ENCODE results near the gene PTDSS2. TPM values are rescaled to one million over a fixed set of nuclear protein-coding genes. Genes with fewer than 3 reads are reported as not detected.

The PTDSS2 gene
- total and polyA plus RNA-seq, 9 of the 15 experiments (the other 6 are each of a cell fraction or from before 2014, with no cell fraction given), result 0.45 to 53.9 (median 17.2) TPM

GRCh38 chr11:539971-540481, 89.9 kb downstream of the PTDSS2 start:
- POLR2A ChIA-PET, result interaction anchor here (0.6 to 2.1 kb wide), 2 partner anchors 11 to 92 kb away, joined by 3 to 8 read pairs; no protein-coding TSS in a partner anchor
- CTCF ChIA-PET (ENCODE audit: low intra/inter-chr PET ratio), result no interaction called here
- Histone ChIP-seq H3K4me2 (ENCODE audit: insufficient read depth, low read length) (no peak overlapping the region), H3K4me3 (no peak overlapping the region), H3K9me3 (replicated peaks; ENCODE audit: control insufficient read depth, insufficient read depth, low read depth, low read length) (no peaks in the 10 kb centered on the region), H2AFZ (ENCODE audit: low read depth, low read length) (no peak overlapping the region), H3K4me1 (replicated peaks in 1 of 2; ENCODE audit: control insufficient read depth in 2 of 2, insufficient read depth in 2 of 2, low read length in 2 of 2) (peaks cover 17 to 65% of the 10 kb centered on the region in 2 experiments), H4K20me1 (replicated peaks; ENCODE audit: control insufficient read depth, insufficient read depth, low read length) (no peaks in the 10 kb centered on the region), H3K79me2 (ENCODE audit: control insufficient read depth, insufficient read depth, low read length) (no peaks in the 10 kb centered on the region; the same call in 2 of the 3 replicates), H3K27me3 (ENCODE audit: control insufficient read depth in 2 of 2, insufficient read depth in 2 of 2, low read length in 2 of 2) (no peaks in the 10 kb centered on the region), H3K9ac (ENCODE audit: insufficient read depth in 1 of 2, low read depth in 2 of 2, low read length in 2 of 2) (peak overlapping the region in 1 of 2 experiments; percentile 79; a peak in 2 of 4 replicates), H3K27ac (ENCODE audit: extremely low read depth, low read depth, low read length) (no peak overlapping the region), H3K9me1 (ENCODE audit: control insufficient read depth, insufficient read depth, low read length) (peaks cover 3% of the 10 kb centered on the region), H3K36me3 (ENCODE audit: control insufficient read depth, insufficient read depth, low read length) (no peaks in the 10 kb centered on the region)
- 64% methylated on average over 7 of the region's 8 CpGs for WGBS (ENCODE audit: insufficient coverage, low coverage, missing lambda C conversion rate)
- TF ChIP-seq HNRNPL (IDR thresholded peaks at IDR 0.05; ENCODE audit: low read depth, low read length), result no peak
- TF ChIP-seq PHB2 (IDR thresholded peaks at IDR 0.05; ENCODE audit: low read depth), result no peak
- no peak for TF ChIP-seq RBM25 (IDR thresholded peaks at IDR 0.05; ENCODE audit: low read depth, low read length, severe bottlenecking)
- TF ChIP-seq RBBP5 (IDR thresholded peaks at IDR 0.05; ENCODE audit: borderline replicate concordance, insufficient read depth, low read length, poor library complexity, severe bottlenecking), result no peak
- no peak for TF ChIP-seq HINFP (tag; conservative IDR thresholded peaks at IDR 0.05; ENCODE audit: low read depth)
- TF ChIP-seq ZNF347 (CRISPR knock-in tag; IDR thresholded peaks at IDR 0.05; ENCODE audit: low read depth), result no peak
- TF ChIP-seq MNT (conservative IDR thresholded peaks at IDR 0.05), result no peak
- no peak for TF ChIP-seq HBP1 (CRISPR knock-in tag; IDR thresholded peaks at IDR 0.05)
- TF ChIP-seq USF1 (CRISPR knock-in tag; IDR thresholded peaks at IDR 0.05), result no peak
- no peak for TF ChIP-seq CREB5 (CRISPR knock-in tag; IDR thresholded peaks at IDR 0.05)
- TF ChIP-seq TRIM25 (IDR thresholded peaks at IDR 0.05; ENCODE audit: borderline replicate concordance), result no peak
- TF ChIP-seq DNMT1 (IDR thresholded peaks at IDR 0.05), result no peak
- no TSS peak for BruUV-seq (replicated peaks)
- FAIRE-seq (no peak), DNase-seq (ENCODE audit: extremely low read depth in 1 of 4, low spot score in 3 of 4) (no peak), ATAC-seq (no peak)
- intact Hi-C loops (cut with micrococcal nuclease) (no loop called here), in situ Hi-C loops (cut with MboI) (no loop called here)
